ENCODE measurements around the gene BMP5. TPM values are rescaled to one million over a fixed set of nuclear protein-coding genes. Genes with fewer than 3 reads are reported as not detected.

BMP5 gene
- total RNA-seq, 1 donor from 2014 or later, result 0.50 TPM

- Histone ChIP-seq H3K79me2 (ENCODE audit: insufficient read depth, low read length) (no peaks in the 10 kb centered on the region), H3K4me1 (ENCODE audit: insufficient read depth, low read length) (no peaks in the 10 kb centered on the region), H3K36me3 (ENCODE audit: insufficient read depth, low read length) (no peaks in the 10 kb centered on the region), H3K9ac (ENCODE audit: low read length) (no peak overlapping the region), H4K20me1 (ENCODE audit: insufficient read depth, low read length) (no peaks in the 10 kb centered on the region), H3K9me3 (ENCODE audit: insufficient read depth, low read depth, low read length) (no peaks in the 10 kb centered on the region), H2AFZ (ENCODE audit: low read depth, low read length) (no peak overlapping the region), H3K4me3 (ENCODE audit: insufficient read depth, low read depth, low read length) (no peak overlapping the region), H3K4me2 (ENCODE audit: low read length) (no peak overlapping the region), H3K27ac (ENCODE audit: low read depth, low read length) (no peak overlapping the region), H3K27me3 (ENCODE audit: insufficient read depth, low read length) (no peaks in the 10 kb centered on the region)
- no peak overlapping the region for H3K4me3 Mint-ChIP-seq (ENCODE audit: unreplicated experiment)
- TF ChIP-seq, protein P1, sequence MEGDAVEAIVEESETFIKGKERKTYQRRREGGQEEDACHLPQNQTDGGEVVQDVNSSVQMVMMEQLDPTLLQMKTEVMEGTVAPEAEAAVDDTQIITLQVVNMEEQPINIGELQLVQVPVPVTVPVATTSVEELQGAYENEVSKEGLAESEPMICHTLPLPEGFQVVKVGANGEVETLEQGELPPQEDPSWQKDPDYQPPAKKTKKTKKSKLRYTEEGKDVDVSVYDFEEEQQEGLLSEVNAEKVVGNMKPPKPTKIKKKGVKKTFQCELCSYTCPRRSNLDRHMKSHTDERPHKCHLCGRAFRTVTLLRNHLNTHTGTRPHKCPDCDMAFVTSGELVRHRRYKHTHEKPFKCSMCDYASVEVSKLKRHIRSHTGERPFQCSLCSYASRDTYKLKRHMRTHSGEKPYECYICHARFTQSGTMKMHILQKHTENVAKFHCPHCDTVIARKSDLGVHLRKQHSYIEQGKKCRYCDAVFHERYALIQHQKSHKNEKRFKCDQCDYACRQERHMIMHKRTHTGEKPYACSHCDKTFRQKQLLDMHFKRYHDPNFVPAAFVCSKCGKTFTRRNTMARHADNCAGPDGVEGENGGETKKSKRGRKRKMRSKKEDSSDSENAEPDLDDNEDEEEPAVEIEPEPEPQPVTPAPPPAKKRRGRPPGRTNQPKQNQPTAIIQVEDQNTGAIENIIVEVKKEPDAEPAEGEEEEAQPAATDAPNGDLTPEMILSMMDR (IDR thresholded peaks at IDR 0.05; ENCODE audit: insufficient read depth, low read depth, low read length), result no peak
- TF ChIP-seq EZH2 (IDR thresholded peaks at IDR 0.05; ENCODE audit: insufficient read depth, low read length), result no peak
- no peaks in the 10 kb centered on the region for H3K9me3 Mint-ChIP-seq (ENCODE audit: unreplicated experiment)
- peaks cover 4% of the 10 kb centered on the region for H3K4me1 Mint-ChIP-seq (ENCODE audit: low read depth, unreplicated experiment)
- FAIRE-seq (no peak), DNase-seq (ENCODE audit: low read depth) (no peak)
- no peak overlapping the region for H3K27ac Mint-ChIP-seq (ENCODE audit: unreplicated experiment)
- no peaks in the 10 kb centered on the region for H3K36me3 Mint-ChIP-seq (ENCODE audit: low read depth, unreplicated experiment)
- no peaks in the 10 kb centered on the region for H3K27me3 Mint-ChIP-seq (ENCODE audit: low read depth, unreplicated experiment)
Measured at GRCh38 chr6:55897346-55897745, 22.0 kb upstream of the BMP5 start.

DNA sequence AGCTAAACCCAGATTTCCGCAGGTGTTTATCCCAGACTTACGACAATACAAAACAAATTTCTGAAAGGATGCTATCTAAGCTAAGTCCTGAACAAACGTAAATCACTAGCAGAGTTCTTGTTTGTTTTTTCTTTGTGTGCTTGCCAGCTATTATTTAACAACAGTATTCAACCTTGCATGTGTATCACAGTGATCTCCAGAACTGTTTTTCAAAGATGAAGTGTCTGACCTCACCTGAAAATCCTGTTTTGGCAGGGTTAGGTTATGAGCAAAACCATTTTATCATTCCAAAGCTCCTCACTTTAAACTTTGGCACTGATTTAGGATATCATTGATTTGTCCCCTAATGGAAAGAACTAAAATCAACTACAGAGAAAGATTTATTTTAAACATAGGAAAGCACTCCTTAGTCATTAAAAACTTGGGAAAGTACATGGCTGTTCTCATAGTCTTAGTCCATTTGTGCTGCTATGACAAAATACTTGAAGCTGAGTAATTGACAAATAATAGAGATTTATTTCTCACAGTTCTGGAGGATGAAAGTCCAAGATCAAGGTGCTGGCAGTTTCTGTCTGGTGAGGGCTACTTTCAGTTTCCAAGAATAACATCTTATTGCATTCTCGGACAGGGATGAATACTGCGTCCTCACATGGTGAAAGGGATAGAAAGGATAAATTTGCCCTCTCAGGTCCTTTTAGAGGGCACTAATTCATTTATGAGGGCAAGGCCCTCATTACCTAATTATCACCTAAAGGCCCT, 20.8 kb upstream of the BMP5 start:
- Histone ChIP-seq H3K4me2 (ENCODE audit: low read length) (no peak overlapping the region), H3K79me2 (ENCODE audit: insufficient read depth, low read length) (no peaks in the 10 kb centered on the region), H2AFZ (ENCODE audit: low read depth, low read length) (no peak overlapping the region), H3K27me3 (ENCODE audit: insufficient read depth, low read length) (no peaks in the 10 kb centered on the region), H3K9ac (ENCODE audit: low read length) (no peak overlapping the region), H3K36me3 (ENCODE audit: insufficient read depth, low read length) (no peaks in the 10 kb centered on the region), H3K9me3 (ENCODE audit: insufficient read depth, low read depth, low read length) (no peaks in the 10 kb centered on the region), H3K27ac (ENCODE audit: low read depth, low read length) (no peak overlapping the region), H3K4me1 (ENCODE audit: insufficient read depth, low read length) (no peaks in the 10 kb centered on the region), H3K4me3 (ENCODE audit: insufficient read depth, low read depth, low read length) (no peak overlapping the region), H4K20me1 (ENCODE audit: insufficient read depth, low read length) (no peaks in the 10 kb centered on the region)
- DNase-seq (ENCODE audit: low read depth) (no peak), FAIRE-seq (no peak)
- Mint-ChIP-seq H3K27ac (ENCODE audit: unreplicated experiment) (no peak overlapping the region), H3K27me3 (ENCODE audit: low read depth, unreplicated experiment) (no peaks in the 10 kb centered on the region), H3K36me3 (ENCODE audit: low read depth, unreplicated experiment) (no peaks in the 10 kb centered on the region), H3K4me1 (ENCODE audit: low read depth, unreplicated experiment) (peaks cover 4% of the 10 kb centered on the region), H3K4me3 (ENCODE audit: unreplicated experiment) (no peak overlapping the region), H3K9me3 (ENCODE audit: unreplicated experiment) (no peaks in the 10 kb centered on the region)
- TF ChIP-seq EZH2 (IDR thresholded peaks at IDR 0.05; ENCODE audit: insufficient read depth, low read length), result no peak
- TF ChIP-seq, protein P1 (IDR thresholded peaks at IDR 0.05; ENCODE audit: insufficient read depth, low read depth, low read length), result no peak

- no peak overlapping the region for H3K4me3 Mint-ChIP-seq (ENCODE audit: unreplicated experiment)
- no peak overlapping the region for H3K4me2 ChIP-seq (ENCODE audit: low read length)
- H2AFZ ChIP-seq (ENCODE audit: low read depth, low read length), result no peak overlapping the region
- FAIRE-seq (no peak), DNase-seq (ENCODE audit: low read depth) (no peak)
- TF ChIP-seq, protein P1 (IDR thresholded peaks at IDR 0.05; ENCODE audit: insufficient read depth, low read depth, low read length), result no peak
- no peak for TF ChIP-seq EZH2 (IDR thresholded peaks at IDR 0.05; ENCODE audit: insufficient read depth, low read length)
- no peak overlapping the region for H3K27ac Mint-ChIP-seq (ENCODE audit: unreplicated experiment)
- no peak overlapping the region for H3K27ac ChIP-seq (ENCODE audit: low read depth, low read length)
- H3K27me3 ChIP-seq (ENCODE audit: insufficient read depth, low read length), result no peaks in the 10 kb centered on the region
- no peak overlapping the region for H3K4me3 ChIP-seq (ENCODE audit: insufficient read depth, low read depth, low read length)
- H3K9me3 Mint-ChIP-seq (ENCODE audit: unreplicated experiment), result no peaks in the 10 kb centered on the region
- H3K4me1 Mint-ChIP-seq (ENCODE audit: low read depth, unreplicated experiment), result no peaks in the 10 kb centered on the region
- no peaks in the 10 kb centered on the region for H3K36me3 Mint-ChIP-seq (ENCODE audit: low read depth, unreplicated experiment)
- no peak overlapping the region for H3K9ac ChIP-seq (ENCODE audit: low read length)
- H4K20me1 ChIP-seq (ENCODE audit: insufficient read depth, low read length), result no peaks in the 10 kb centered on the region
- no peaks in the 10 kb centered on the region for H3K9me3 ChIP-seq (ENCODE audit: insufficient read depth, low read depth, low read length)
- H3K4me1 ChIP-seq (ENCODE audit: insufficient read depth, low read length), result no peaks in the 10 kb centered on the region
- H3K79me2 ChIP-seq (ENCODE audit: insufficient read depth, low read length), result no peaks in the 10 kb centered on the region
- H3K27me3 Mint-ChIP-seq (ENCODE audit: low read depth, unreplicated experiment), result no peaks in the 10 kb centered on the region
- no peaks in the 10 kb centered on the region for H3K36me3 ChIP-seq (ENCODE audit: insufficient read depth, low read length)
Measured at GRCh38 chr6:55892749-55893357, 17.5 kb upstream of the BMP5 start.
